ENCODE measurements around the gene GRIPAP1. TPM values are rescaled to one million over a fixed set of nuclear protein-coding genes. Genes with fewer than 3 reads are reported as not detected.

GRIPAP1 gene, protein sequence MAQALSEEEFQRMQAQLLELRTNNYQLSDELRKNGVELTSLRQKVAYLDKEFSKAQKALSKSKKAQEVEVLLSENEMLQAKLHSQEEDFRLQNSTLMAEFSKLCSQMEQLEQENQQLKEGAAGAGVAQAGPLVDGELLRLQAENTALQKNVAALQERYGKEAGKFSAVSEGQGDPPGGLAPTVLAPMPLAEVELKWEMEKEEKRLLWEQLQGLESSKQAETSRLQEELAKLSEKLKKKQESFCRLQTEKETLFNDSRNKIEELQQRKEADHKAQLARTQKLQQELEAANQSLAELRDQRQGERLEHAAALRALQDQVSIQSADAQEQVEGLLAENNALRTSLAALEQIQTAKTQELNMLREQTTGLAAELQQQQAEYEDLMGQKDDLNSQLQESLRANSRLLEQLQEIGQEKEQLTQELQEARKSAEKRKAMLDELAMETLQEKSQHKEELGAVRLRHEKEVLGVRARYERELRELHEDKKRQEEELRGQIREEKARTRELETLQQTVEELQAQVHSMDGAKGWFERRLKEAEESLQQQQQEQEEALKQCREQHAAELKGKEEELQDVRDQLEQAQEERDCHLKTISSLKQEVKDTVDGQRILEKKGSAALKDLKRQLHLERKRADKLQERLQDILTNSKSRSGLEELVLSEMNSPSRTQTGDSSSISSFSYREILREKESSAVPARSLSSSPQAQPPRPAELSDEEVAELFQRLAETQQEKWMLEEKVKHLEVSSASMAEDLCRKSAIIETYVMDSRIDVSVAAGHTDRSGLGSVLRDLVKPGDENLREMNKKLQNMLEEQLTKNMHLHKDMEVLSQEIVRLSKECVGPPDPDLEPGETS
- total RNA-seq: 22.6 and 22.8 TPM in 2 replicates

DNA sequence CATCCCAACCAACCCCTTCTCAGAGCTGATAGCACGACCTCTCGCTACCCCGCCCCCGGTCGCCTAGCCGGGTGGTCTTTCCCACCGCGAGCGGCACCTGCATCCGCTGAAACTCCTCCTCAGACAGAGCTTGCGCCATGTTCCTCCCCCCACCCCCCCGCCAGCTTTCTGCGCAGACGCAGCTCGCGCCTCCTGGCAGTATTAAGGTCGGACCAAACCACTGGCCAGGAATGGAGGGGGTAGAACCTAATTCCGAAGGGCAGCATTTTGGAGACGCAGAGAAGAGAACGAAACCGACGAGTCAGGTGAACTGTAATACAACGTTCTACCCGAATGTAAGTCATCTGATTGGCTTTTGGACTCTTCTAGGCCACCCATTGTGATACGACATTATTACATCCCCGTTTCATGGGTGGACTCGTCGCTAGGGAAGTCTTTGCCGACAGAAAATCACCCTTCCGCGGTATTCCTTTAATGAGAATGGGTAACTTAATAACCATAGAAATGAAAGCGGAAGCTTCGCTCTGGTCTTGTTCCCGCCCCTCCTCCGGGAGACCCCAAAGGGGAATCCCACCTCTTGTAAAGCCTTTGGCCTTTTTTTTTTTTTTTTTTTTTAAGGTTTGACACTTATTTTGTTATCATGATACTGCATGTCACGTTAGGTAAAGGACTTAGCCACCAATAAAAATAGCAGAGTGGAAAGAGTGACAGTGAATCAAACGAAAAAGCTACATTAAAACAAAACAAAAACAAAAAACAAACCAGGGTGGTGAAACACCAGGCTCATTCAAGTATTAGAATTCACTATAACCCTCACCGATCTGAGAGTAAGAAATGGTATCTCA is at the start of gene GRIPAP1:
TSS of gene GRIPAP1 (minus strand) at position 174 of the 845 bp plus-strand sequence. CDS start at position 139, 35 bp downstream.

DNA sequence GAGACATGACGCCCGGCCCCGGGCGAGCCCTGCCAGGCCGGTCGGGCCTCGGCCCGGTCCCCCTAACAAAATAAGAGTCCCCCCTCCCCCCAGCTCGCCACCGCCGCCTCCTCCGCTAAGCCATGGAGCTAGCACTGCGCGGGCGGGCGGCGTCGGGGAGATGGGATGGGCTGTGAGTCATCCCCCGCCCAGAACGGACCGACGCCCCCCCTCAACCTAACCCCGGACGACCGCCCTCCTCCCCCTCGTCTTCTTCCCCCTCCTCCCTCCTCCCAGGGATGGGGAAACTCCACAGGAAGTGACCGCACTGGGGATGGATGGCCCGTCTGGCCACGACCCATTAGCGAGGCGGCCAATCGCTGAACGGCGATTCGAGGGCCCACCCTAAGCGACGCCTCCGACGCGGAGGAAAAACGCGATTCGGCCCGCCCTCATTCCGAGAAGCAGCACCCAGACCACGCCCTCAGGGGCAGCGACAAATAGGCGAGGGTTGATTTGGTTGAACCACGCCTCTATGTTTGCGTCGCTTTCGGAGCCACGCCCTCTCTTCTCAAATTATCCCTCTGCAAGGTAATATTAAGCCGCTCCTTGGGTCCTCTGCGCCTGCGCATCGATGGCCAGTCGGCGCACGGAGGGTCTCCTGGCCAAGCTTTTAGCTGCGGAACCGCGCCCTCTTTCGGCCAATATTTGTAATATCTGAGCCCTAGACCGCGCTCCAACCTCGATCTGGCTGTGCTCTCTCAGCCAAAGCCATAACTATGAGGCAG is 41.3 kb upstream of the GRIPAP1 start, which contains the start of gene TFE3:
TSS of gene TFE3 (minus strand) at position 138 of the 767 bp plus-strand sequence. CDS start at position 7, 131 bp downstream.

DNA sequence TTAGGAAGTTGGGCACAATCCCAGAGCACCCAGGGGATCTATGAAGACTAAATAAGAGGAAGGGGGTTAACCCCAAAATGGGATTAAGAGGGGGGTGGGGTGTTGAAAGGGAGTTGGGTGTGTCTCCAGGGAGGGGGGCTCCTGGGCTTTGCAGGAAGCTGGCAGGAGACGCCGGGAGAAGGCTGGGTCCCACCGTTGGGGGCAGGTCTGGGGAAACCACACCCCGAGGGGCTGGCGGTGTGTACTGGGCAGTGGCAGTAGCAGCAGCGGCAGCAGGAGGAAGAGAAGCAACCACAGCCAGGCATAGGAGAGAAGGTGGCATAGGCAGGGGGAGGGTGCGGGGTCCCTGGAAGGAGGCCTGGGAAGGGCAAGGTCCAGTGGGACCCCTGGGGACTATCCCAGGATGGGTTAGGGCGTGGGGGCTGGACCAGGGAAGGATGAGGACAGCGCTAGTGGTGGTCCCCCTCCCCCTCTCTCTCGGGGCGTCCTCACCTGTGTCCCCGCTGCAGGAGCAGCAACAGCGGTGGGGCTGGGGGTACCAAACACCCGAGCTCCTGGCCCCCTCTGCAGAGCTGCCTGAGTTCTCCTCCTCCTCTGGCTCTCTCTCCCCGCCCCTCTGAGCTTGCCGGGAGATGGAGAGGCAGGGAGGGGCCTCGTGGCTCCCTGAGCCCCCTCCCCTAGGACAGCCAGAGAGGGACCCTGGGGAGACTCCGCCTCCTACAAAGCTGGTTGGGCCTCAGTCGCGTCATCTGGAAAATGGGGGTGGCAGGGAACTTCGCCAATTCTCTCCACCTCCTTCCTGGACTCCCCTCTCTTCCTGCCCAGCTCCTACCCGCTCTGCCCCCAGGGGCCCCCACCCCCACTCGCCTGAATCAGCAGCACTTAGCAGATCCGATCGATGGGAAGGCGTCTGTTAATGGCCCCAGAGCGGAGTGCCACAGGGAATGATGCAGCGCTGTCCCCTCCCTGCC is 30.5 kb downstream of the GRIPAP1 start, which contains the start of gene KCND1:
TSS of gene KCND1 (minus strand) at position 596 of the 971 bp plus-strand sequence. CDS start 1,573 bp downstream, outside the sequence.

DNA sequence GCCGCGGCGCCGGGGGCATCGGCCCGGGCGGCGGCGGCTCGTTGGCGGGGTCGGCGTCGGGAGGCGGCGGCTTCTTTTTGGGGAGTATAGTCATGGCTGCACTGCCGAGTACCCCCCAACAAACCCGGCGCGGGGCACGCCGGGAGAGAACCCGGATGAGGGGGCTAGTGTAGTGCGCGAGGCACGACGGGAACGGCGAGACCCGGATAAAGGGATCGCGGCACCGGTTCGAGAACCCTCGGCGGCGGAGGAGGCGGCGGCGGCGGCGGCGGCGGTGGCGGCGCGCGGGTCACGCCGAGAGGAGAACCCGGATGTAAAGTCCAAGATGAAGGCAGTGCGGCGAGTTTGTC is 44.6 kb downstream of the GRIPAP1 start, which contains the start of gene OTUD5:
TSS of gene OTUD5 (minus strand) at position 131 of the 350 bp plus-strand sequence. CDS start at position 94, 37 bp downstream.

Other genes starting within 250 kb of the GRIPAP1 start
- not detected in 2 replicates for gene GLOD5, start 240.5 kb downstream of the GRIPAP1 start, total RNA-seq
- gene GATA1, start 215.7 kb downstream of the GRIPAP1 start, total RNA-seq: not detected in 2 replicates
- 16.8 and 25.5 TPM in 2 replicates for gene HDAC6, start 200.2 kb downstream of the GRIPAP1 start, total RNA-seq
- gene ERAS, start 175.8 kb downstream of the GRIPAP1 start, total RNA-seq: not detected in 2 replicates
- gene PCSK1N, start 166.7 kb downstream of the GRIPAP1 start, total RNA-seq: 0.09 TPM in 1 of 2 replicates, not detected in the other
- gene TIMM17B, start 104.5 kb downstream of the GRIPAP1 start, total RNA-seq: 23.1 and 28.7 TPM in 2 replicates
- 70.8 and 73.0 TPM in 2 replicates for gene PQBP1, start 104.3 kb downstream of the GRIPAP1 start, total RNA-seq
- 10.5 and 12.1 TPM in 2 replicates for gene SLC35A2, start 90.6 kb downstream of the GRIPAP1 start, total RNA-seq
- 1.3 and 2.7 TPM in 2 replicates for gene PIM2, start 83.2 kb downstream of the GRIPAP1 start, total RNA-seq
- gene OTUD5, start 44.7 kb downstream of the GRIPAP1 start, total RNA-seq: 28.0 and 28.6 TPM in 2 replicates
- 0.28 and 1.0 TPM in 2 replicates for gene KCND1, start 30.4 kb downstream of the GRIPAP1 start, total RNA-seq
- gene TFE3, start 41.1 kb upstream of the GRIPAP1 start, total RNA-seq: 23.3 and 24.2 TPM in 2 replicates
- 0.09 and 0.28 TPM in 2 replicates for gene CCDC120, start 56.7 kb upstream of the GRIPAP1 start, total RNA-seq
- 4.4 and 6.4 TPM in 2 replicates for gene PRAF2, start 71.7 kb upstream of the GRIPAP1 start, total RNA-seq
- gene WDR45, start 77.6 kb upstream of the GRIPAP1 start, total RNA-seq: 36.3 and 43.1 TPM in 2 replicates
- 17.8 and 20.6 TPM in 2 replicates for gene GPKOW, start 121.5 kb upstream of the GRIPAP1 start, total RNA-seq
- gene MAGIX, start 160.5 kb upstream of the GRIPAP1 start, total RNA-seq: 0.85 and 1.4 TPM in 2 replicates
- gene PLP2, start 169.6 kb upstream of the GRIPAP1 start, total RNA-seq: 9.1 and 12.1 TPM in 2 replicates
- 4.1 and 6.7 TPM in 2 replicates for gene PRICKLE3, start 184.1 kb upstream of the GRIPAP1 start, total RNA-seq
- gene SYP, start 197.9 kb upstream of the GRIPAP1 start, total RNA-seq: 0.14 and 0.18 TPM in 2 replicates
- not detected in 2 replicates for gene CACNA1F, start 231.1 kb upstream of the GRIPAP1 start, total RNA-seq
- 6.5 and 7.0 TPM in 2 replicates for gene CCDC22, start 233.2 kb upstream of the GRIPAP1 start, total RNA-seq